ENCODE results near the gene OLR1.
"Not testable (repeated sequence)": the region's sequence is repeated elsewhere in the genome, so short reads cannot be mapped to it uniquely, and the experiment has no call there.

OLR1 gene

DNA sequence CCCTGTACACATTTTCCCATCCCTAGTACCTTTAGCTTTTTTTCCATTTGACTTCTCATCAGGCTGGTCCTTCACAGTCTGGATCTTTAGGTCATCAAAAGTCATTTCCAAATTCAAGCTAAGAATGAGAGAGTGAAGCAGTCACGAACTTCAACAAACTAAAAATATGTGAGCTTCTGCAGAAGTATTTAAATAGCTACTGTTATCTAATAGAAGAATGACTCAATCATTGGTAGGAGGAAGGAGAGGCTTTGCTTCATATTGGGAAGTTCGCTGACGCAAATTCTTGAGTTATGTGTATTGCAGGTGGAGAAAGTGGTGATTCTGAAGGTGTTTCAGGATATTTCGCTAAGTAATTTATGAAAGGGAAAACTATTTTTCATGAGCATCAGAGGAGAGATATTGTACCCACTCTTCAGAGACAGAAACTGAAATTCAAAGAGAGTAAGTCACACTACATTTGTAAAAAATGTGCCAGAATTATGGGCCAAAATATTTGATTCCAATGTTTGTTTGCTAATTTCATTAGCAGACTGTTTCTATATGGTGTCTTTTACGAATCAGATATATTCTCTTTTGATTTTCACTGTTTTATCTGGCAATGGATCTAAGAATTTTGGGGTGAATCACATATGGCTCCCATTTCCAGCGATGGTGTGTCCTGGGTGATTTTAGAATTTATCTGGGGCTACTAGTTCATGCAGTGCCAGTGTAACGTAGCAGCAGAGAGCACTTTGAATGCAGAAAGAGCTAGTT is at the start of gene OLR1:
TSS of gene OLR1 (minus strand) at position 160 of the 756 bp plus-strand sequence. CDS start at position 105, 55 bp downstream.
- Mint-ChIP-seq H3K36me3 (no peaks in the 10 kb centered on the region), H3K27ac (no peak within 1 kb of the TSS), H3K4me3 (no peak within 1 kb of the TSS)

DNA sequence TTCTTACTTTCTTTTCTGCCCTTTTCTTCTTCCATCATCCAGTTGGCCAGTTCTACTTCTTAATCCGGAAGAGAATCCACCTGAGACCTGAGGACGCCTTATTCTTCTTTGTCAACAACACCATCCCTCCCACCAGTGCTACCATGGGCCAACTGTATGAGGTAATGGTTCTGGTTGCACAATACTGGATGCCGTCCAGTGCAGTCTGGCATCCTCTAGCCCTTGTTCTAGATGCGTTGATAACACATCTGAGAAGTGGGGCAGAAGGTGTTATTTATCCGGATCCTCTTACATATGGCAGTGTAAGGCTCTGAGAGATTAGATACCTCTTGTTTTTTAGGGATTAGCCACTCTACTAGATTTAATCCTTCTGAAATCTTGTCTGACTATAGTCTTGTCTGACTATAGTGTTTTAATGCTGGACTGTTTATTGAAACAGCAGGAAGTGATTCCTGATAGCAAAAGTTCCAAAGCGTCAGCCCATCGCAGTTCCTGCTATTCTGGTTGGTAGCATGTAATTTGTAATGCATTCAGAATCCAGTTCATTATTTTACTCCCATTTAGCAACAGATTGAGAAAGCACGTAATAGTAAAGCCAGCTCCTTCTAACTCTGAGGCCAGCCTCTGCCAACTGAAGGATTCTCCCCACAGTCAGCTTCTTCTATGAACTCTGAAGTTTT is 48.6 kb upstream of the OLR1 start:
- peaks cover 16% of the 10 kb centered on the region for H3K36me3 Mint-ChIP-seq
- no peak overlapping the region for H3K4me3 Mint-ChIP-seq
- peaks cover 16% of the 10 kb centered on the region for H3K4me1 Mint-ChIP-seq
- H3K27me3 Mint-ChIP-seq = no peaks in the 10 kb centered on the region
- no peak overlapping the region for H3K27ac Mint-ChIP-seq
- no peaks in the 10 kb centered on the region for H3K9me3 Mint-ChIP-seq

More for the DNA sequence above, at the start of gene OLR1:
- H3K4me1 Mint-ChIP-seq = no peaks in the 10 kb centered on the region
- H3K27me3 Mint-ChIP-seq = peaks cover 15% of the 10 kb centered on the region
- H3K9me3 Mint-ChIP-seq = no peaks in the 10 kb centered on the region

DNA sequence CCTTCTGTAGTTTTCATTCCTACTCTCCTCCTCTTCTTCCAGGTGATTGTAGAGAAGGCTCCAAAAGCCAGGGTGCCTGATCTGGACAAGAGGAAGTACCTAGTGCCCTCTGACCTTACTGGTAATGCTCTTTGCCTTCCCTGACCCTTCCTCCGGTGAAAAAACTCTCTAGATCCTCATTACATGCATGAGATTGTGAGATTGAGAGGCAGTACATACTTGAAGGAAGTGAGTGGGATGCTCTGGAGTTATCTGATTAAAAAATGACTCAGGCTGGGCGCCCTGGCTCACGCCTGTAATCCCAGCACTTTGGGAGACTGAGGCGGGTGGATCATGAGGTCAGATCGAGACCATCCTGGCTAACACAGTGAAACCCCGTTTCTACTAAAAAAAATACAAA is 46.1 kb upstream of the OLR1 start:
- no peak overlapping the region for H3K27ac Mint-ChIP-seq
- H3K4me3 Mint-ChIP-seq = no peak overlapping the region
- no peaks in the 10 kb centered on the region for H3K27me3 Mint-ChIP-seq
- peaks cover 27% of the 10 kb centered on the region for H3K4me1 Mint-ChIP-seq
- H3K36me3 Mint-ChIP-seq = peaks cover 9% of the 10 kb centered on the region
- no peaks in the 10 kb centered on the region for H3K9me3 Mint-ChIP-seq

DNA sequence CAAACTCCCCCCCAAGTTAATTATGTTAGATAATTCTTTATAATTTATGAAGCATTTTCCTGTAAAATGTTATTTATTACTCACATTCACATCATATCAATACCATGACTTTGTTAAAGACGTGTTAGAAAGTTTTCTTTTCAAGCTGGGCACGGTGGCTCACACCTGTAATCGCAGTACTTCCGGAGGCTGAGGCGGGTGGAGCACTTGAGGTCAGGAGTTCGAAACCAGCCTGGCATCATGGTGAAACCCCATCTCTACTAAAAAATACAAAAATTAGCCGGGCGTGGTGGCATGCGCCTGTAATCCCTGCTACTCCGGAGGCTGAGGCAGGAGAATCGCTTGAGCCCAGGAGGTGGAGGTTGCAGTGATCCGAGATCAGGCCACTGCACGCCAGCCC is 44.0 kb upstream of the OLR1 start:
- not testable (repeated sequence) for H3K4me3 Mint-ChIP-seq, H3K27me3 Mint-ChIP-seq, H3K9me3 Mint-ChIP-seq, H3K36me3 Mint-ChIP-seq, H3K27ac Mint-ChIP-seq
- H3K4me1 Mint-ChIP-seq = peaks cover 34% of the 10 kb centered on the region

- H3K4me1 Mint-ChIP-seq = peaks cover 34% of the 10 kb centered on the region
- H3K36me3 Mint-ChIP-seq = peaks cover 2% of the 10 kb centered on the region
- no peaks in the 10 kb centered on the region for H3K27me3 Mint-ChIP-seq
- no peaks in the 10 kb centered on the region for H3K9me3 Mint-ChIP-seq
- no peak overlapping the region for H3K4me3 Mint-ChIP-seq
- no peak overlapping the region for H3K27ac Mint-ChIP-seq
These were observed 43.5 kb upstream of the OLR1 start for GRCh38 chr12:10215436-10215835.

GRCh38 chr12:10214895-10215267 is 42.9 kb upstream of the OLR1 start:
- Mint-ChIP-seq H3K27ac (no peak overlapping the region), H3K4me3 (peak overlapping the region; percentile 42), H3K9me3 (no peaks in the 10 kb centered on the region), H3K27me3 (no peaks in the 10 kb centered on the region), H3K36me3 (no peaks in the 10 kb centered on the region), H3K4me1 (peaks cover 34% of the 10 kb centered on the region)

- H3K27me3 Mint-ChIP-seq = no peaks in the 10 kb centered on the region
- peaks cover 34% of the 10 kb centered on the region for H3K4me1 Mint-ChIP-seq
- peak overlapping the region; percentile 82 for H3K27ac Mint-ChIP-seq
- H3K4me3 Mint-ChIP-seq = peak overlapping the region; percentile 90
- no peaks in the 10 kb centered on the region for H3K9me3 Mint-ChIP-seq
- H3K36me3 Mint-ChIP-seq = no peaks in the 10 kb centered on the region
These were observed 42.4 kb upstream of the OLR1 start for GRCh38 chr12:10214136-10214894.

- H3K4me3 Mint-ChIP-seq = peak overlapping the region; percentile 90
- H3K27me3 Mint-ChIP-seq = no peaks in the 10 kb centered on the region
- H3K4me1 Mint-ChIP-seq = peaks cover 34% of the 10 kb centered on the region
- H3K36me3 Mint-ChIP-seq = no peaks in the 10 kb centered on the region
- H3K9me3 Mint-ChIP-seq = no peaks in the 10 kb centered on the region
- H3K27ac Mint-ChIP-seq = peak overlapping the region; percentile 88
These were observed 41.5 kb upstream of the OLR1 start for GRCh38 chr12:10213168-10214135.

- Mint-ChIP-seq H3K27ac (peak within 1 kb of the TSS; percentile 97), H3K27me3 (no peaks in the 10 kb centered on the region), H3K9me3 (no peaks in the 10 kb centered on the region), H3K36me3 (no peaks in the 10 kb centered on the region), H3K4me1 (peaks cover 34% of the 10 kb centered on the region), H3K4me3 (peak within 1 kb of the TSS; percentile 90)
These were observed 40.8 kb upstream of the OLR1 start, which contains the start of gene GABARAPL1 for GRCh38 chr12:10212739-10213131. Gene GABARAPL1, plus strand, starts transcription at chr12:10212877. Its CDS starts 253 bp downstream, at chr12:10213130.

DNA sequence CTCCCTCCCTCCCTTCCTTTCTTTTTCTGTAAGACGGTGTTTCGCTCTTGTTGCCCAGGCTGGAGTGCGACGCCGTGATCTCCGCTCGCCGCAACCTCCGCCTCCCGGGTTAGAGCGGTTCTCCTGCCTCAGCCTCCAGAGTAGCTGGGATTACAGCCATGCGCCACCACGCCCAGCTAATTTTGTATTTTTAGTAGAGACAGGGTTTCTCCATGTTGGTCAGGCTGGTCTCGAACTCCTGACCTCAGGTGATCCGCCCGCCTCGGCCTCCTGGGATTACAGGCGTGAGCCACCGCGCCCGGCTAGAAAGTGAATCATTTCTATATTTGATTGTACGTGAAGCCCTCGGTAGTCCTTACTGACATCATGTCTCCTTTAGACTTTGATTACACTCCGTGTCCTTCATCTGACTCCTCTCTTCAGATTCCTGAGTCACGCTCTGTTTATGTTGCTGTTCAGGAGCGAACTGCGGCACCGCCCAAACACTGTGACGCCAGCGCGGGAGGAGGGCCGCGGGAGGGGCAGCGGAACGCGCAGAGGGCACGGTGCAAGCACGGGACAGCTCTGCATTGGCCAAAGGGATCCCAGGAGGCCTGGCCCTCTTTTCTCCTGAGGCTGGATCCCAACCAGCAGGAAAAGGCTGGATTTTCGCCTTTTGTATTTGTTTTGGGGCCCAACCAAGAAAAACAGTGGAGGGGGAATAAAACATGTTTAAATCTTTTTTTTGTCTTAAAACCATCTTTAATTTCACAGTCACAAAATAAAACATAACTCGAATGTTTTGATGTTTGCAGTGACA is 40.2 kb upstream of the OLR1 start:
- no peaks in the 10 kb centered on the region for H3K27me3 Mint-ChIP-seq
- H3K27ac Mint-ChIP-seq = peak overlapping the region; percentile 97
- H3K4me1 Mint-ChIP-seq = peaks cover 34% of the 10 kb centered on the region
- no peaks in the 10 kb centered on the region for H3K36me3 Mint-ChIP-seq
- no peaks in the 10 kb centered on the region for H3K9me3 Mint-ChIP-seq
- peak overlapping the region; percentile 90 for H3K4me3 Mint-ChIP-seq

- Mint-ChIP-seq H3K36me3 (no peaks in the 10 kb centered on the region), H3K27me3 (no peaks in the 10 kb centered on the region), H3K4me1 (peaks cover 34% of the 10 kb centered on the region), H3K4me3 (no peak overlapping the region), H3K9me3 (no peaks in the 10 kb centered on the region), H3K27ac (peak overlapping the region; percentile 30)
These were observed 39.4 kb upstream of the OLR1 start for GRCh38 chr12:10211101-10211939.

- Mint-ChIP-seq H3K27ac (no peak overlapping the region), H3K36me3 (no peaks in the 10 kb centered on the region)
These were observed 38.3 kb upstream of the OLR1 start for GRCh38 chr12:10210225-10210624.

GRCh38 chr12:10207136-10207535 is 35.2 kb upstream of the OLR1 start:
- Mint-ChIP-seq H3K27me3 (no peaks in the 10 kb centered on the region), H3K9me3 (no peaks in the 10 kb centered on the region), H3K36me3 (no peaks in the 10 kb centered on the region), H3K27ac (no peak overlapping the region), H3K4me1 (peaks cover 4% of the 10 kb centered on the region), H3K4me3 (no peak overlapping the region)

More at GRCh38 chr12:10210225-10210624, 38.3 kb upstream of the OLR1 start:
- Mint-ChIP-seq H3K4me1 (peaks cover 27% of the 10 kb centered on the region), H3K9me3 (no peaks in the 10 kb centered on the region), H3K4me3 (no peak overlapping the region), H3K27me3 (no peaks in the 10 kb centered on the region)

Data from activated naive CD4-positive, alpha-beta T cell treated with anti-CD3 and anti-CD28 coated beads, Interleukin-2, amount 50 U/mL, for 24 hours (primary cell).